Measurements from ENCODE around the gene IFI6.
"Not testable (repeated sequence)": the region's sequence is repeated elsewhere in the genome, so short reads cannot be mapped to it uniquely, and the experiment has no call there.

IFI6 gene, protein sequence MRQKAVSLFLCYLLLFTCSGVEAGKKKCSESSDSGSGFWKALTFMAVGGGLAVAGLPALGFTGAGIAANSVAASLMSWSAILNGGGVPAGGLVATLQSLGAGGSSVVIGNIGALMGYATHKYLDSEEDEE

GRCh38 chr1:27671964-27672749 lies at the start of gene IFI6:
Gene IFI6, minus strand, starts transcription at chr1:27672192. Its CDS starts 2,878 bp downstream, at chr1:27669314.
- DNase-seq: peak; percentile 77 to 97 (median 88)
- intact Hi-C loops (cut with DNase I): no loop called here

DNA sequence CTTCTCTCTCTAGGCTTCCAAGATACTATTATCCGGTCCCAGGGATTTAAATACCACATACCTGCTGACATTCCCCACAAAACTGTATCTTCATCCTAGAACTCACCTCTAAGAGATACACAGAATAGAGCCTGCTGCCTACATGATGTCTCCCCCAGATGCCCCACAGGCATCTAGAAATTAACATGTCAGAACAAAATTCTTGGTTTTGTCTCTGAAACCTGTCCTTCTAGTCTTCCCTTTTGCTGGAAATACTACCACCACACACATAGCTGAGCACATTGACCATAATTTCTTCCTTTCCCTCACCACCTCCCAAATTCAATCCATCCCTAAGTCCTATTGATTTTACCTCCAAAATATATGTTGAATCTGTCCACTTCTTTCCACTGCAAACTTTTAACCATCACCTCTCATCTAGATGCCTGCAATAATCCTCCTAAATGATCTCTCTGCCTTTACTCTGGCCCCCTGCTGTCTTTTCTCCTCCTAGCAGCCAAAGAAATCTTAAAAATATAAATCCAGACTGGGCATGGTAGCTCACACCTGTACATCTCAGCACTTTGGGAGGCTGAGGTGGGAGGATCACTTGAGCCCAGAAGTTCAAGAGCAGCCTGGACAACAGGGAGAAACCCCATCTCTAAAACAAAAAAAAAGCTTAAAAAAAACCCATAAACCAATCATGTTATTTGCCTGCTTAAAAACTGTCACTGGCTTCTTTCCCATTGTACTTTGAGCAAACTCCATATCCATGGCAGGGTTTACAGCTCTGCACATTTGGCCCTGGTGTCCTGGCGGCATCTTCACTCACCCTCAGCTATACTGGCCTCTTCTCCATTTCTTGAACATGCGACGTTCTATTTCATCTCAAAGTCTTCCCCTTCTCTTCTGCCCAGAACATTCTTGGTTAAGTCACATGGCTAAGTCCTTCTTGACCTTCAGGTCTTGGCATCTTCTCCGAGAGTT lies 47.6 kb upstream of the IFI6 start:
- DNase-seq: no peak
- intact Hi-C loops (cut with DNase I): no loop called here

DNA sequence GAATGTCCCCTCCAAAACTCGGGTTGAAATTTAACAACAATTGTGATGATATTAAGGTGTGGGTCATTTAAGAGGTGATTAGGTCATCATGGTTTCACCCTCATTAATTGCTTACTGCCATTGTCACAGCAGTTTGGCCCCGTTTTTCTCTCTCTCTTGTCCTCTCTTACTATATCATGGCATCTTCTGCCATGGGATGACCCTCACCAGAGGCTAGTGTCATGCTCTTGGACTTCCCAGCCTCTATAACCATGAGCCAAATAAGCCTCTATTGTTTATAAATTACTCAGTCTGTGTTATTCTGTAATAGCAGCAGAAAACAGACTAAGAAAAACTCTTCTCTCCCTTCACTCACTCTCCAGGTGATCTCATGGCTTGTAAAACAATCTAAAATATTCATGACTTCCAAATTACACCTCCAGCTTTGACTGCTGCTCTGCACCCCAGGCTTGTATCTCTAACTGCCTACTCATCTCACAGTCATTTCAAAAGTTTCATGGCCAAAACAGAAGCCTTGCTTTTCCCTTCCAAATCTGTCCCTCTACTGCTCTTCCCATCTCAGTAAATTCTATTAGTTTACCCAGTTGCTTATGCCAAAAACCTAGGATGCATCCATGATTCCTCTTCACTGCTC lies 44.4 kb upstream of the IFI6 start:
- intact Hi-C loops (cut with DNase I): no loop called here
- DNase-seq: no peak

- DNase-seq: no peak
- intact Hi-C loops (cut with DNase I): no loop called here
Measured at GRCh38 chr1:27713869-27714513, 42.0 kb upstream of the IFI6 start.

GRCh38 chr1:27713139-27713725 lies 41.2 kb upstream of the IFI6 start:
- intact Hi-C loops (cut with DNase I): no loop called here

GRCh38 chr1:27710574-27710973 lies 38.6 kb upstream of the IFI6 start:
- intact Hi-C loops (cut with DNase I): no loop called here
- DNase-seq: no peak

More at GRCh38 chr1:27713139-27713725, 41.2 kb upstream of the IFI6 start:
- DNase-seq: no peak

GRCh38 chr1:27705545-27705944 lies 33.6 kb upstream of the IFI6 start:
- intact Hi-C loops (cut with DNase I): no loop called here
- DNase-seq: no peak

GRCh38 chr1:27704958-27705357 lies 33.0 kb upstream of the IFI6 start:
- DNase-seq: no peak
- intact Hi-C loops (cut with DNase I): no loop called here

- intact Hi-C loops (cut with DNase I); DNase-seq: not testable (repeated sequence)
Measured at GRCh38 chr1:27696835-27697234, 24.8 kb upstream of the IFI6 start.

DNA sequence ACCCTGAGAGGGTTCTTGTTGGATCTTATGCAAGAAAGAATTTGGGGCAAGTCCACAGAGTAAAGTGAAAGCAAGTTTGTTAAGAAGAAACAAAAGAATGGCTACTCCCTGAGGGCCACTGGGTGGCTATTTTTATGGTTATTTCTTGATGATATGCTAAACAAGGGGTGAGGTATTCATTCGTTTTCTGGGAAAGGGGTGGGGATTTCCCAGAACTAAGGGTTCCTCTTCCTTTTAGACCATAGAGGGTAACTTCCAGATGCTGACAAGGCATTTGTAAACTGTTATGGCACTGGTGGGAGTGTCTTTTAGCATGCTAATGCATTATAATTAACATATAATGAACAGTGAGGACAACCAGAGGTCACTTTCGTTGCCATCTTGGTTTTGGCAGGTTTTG lies 18.2 kb upstream of the IFI6 start:
- DNase-seq: no peak
- intact Hi-C loops (cut with DNase I): no loop called here

GRCh38 chr1:27689423-27690173 lies 17.6 kb upstream of the IFI6 start:
- DNase-seq: no peak
- intact Hi-C loops (cut with DNase I): no loop called here

- no peak for DNase-seq
- intact Hi-C loops (cut with DNase I): no loop called here
Measured at GRCh38 chr1:27687906-27688305, 15.9 kb upstream of the IFI6 start.

GRCh38 chr1:27686223-27686990 lies 14.4 kb upstream of the IFI6 start:
- DNase-seq: no peak
- intact Hi-C loops (cut with DNase I): no loop called here

DNA sequence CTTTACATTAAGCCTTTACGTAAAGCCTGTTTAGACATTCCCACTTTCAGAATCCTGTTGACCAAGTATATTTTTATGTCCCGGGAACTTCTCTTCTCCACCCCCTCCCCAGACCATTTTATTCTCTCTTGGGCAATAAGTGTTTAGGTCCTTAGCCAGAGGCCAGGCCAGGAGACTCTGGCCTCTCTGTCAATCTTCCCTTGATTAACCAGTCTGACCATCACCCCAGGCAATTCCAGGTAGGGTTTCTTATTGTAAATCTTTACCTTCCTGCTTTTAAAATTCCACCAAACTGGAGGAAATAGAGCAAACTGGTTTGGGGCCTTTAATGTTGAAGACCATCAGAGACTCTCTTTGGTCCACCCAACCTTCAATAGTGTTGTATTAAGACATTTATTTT lies 12.2 kb upstream of the IFI6 start:
- intact Hi-C loops (cut with DNase I): no loop called here
- no peak for DNase-seq

- intact Hi-C loops (cut with DNase I): no loop called here
- no peak for DNase-seq
Measured at GRCh38 chr1:27682351-27682944, 10.5 kb upstream of the IFI6 start.

- intact Hi-C loops (cut with DNase I): not testable (repeated sequence)
Measured at GRCh38 chr1:27681580-27681979, 9.6 kb upstream of the IFI6 start.

GRCh38 chr1:27680225-27680791 lies 8.3 kb upstream of the IFI6 start:
- DNase-seq; intact Hi-C loops (cut with DNase I): not testable (repeated sequence)

More at GRCh38 chr1:27681580-27681979, 9.6 kb upstream of the IFI6 start:
- not testable (repeated sequence) for DNase-seq
